ENCODE measurements around the gene ERCC5.

ERCC5 gene

GRCh38 chr13:102825921-102826706 lies 19.7 kb upstream of the ERCC5 start:
- DNase-seq: no peak
- no peak for ATAC-seq
- Mint-ChIP-seq H3K4me1 (no peaks in the 10 kb centered on the region), H3K27me3 (no peaks in the 10 kb centered on the region), H3K9me3 (no peaks in the 10 kb centered on the region), H3K27ac (peak overlapping the region in 1 of 2 donors; percentile 84), H3K4me3 (no peak overlapping the region)

GRCh38 chr13:102830646-102831045 lies 15.2 kb upstream of the ERCC5 start:
- DNase-seq (no peak), ATAC-seq (no peak)
- H3K27me3 Mint-ChIP-seq: no peaks in the 10 kb centered on the region
- peaks cover 4% of the 10 kb centered on the region for H3K4me1 Mint-ChIP-seq
- no peaks in the 10 kb centered on the region for H3K9me3 Mint-ChIP-seq
- peak overlapping the region in 1 of 2 donors; percentile 19 for H3K27ac Mint-ChIP-seq
- H3K4me3 Mint-ChIP-seq: no peak overlapping the region

- Mint-ChIP-seq H3K4me3 (no peak overlapping the region), H3K9me3 (no peaks in the 10 kb centered on the region), H3K27me3 (no peaks in the 10 kb centered on the region), H3K4me1 (peaks cover 4% of the 10 kb centered on the region), H3K27ac (no peak overlapping the region)
- ATAC-seq: no peak
- no peak for DNase-seq
Measured at GRCh38 chr13:102836471-102836870, 9.4 kb upstream of the ERCC5 start.

GRCh38 chr13:102838273-102838672 lies 7.6 kb upstream of the ERCC5 start:
- Mint-ChIP-seq H3K27me3 (no peaks in the 10 kb centered on the region), H3K27ac (no peak overlapping the region), H3K9me3 (no peaks in the 10 kb centered on the region), H3K4me1 (no peaks in the 10 kb centered on the region), H3K4me3 (no peak overlapping the region)
- ATAC-seq: no peak
- DNase-seq: no peak

GRCh38 chr13:102838982-102839381 lies 6.8 kb upstream of the ERCC5 start:
- Mint-ChIP-seq H3K4me3 (no peak overlapping the region), H3K4me1 (no peaks in the 10 kb centered on the region), H3K27me3 (no peaks in the 10 kb centered on the region), H3K27ac (no peak overlapping the region), H3K9me3 (no peaks in the 10 kb centered on the region)
- DNase-seq (no peak), ATAC-seq (no peak)

- Mint-ChIP-seq H3K9me3 (no peaks in the 10 kb centered on the region), H3K27ac (no peak overlapping the region), H3K27me3 (no peaks in the 10 kb centered on the region), H3K4me1 (peaks cover 3% of the 10 kb centered on the region), H3K4me3 (no peak overlapping the region)
- no peak for ATAC-seq
- DNase-seq: no peak
Measured at GRCh38 chr13:102839462-102839861, 6.4 kb upstream of the ERCC5 start.

- Mint-ChIP-seq H3K27me3 (no peaks in the 10 kb centered on the region), H3K4me3 (peak overlapping the region; percentile 94 to 97), H3K4me1 (peaks cover 27% of the 10 kb centered on the region), H3K9me3 (no peaks in the 10 kb centered on the region), H3K27ac (peak overlapping the region; percentile 94 to 98)
- ATAC-seq: peak; percentile 33
- DNase-seq: no peak
Measured at GRCh38 chr13:102845289-102845629, 573 bp upstream of the ERCC5 start.

GRCh38 chr13:102846261-102847015 lies 606 bp downstream of the ERCC5 start:
- Mint-ChIP-seq H3K27ac (peak overlapping the region; percentile 94 to 98), H3K4me1 (peaks cover 33% of the 10 kb centered on the region), H3K27me3 (no peaks in the 10 kb centered on the region), H3K4me3 (peak overlapping the region; percentile 94 to 97), H3K9me3 (no peaks in the 10 kb centered on the region)
- ATAC-seq: peak; percentile 54
- peak; percentile 28 to 50 for DNase-seq

GRCh38 chr13:102847272-102848234 lies 1.7 kb downstream of the ERCC5 start:
- DNase-seq: no peak
- Mint-ChIP-seq H3K4me1 (peaks cover 37% of the 10 kb centered on the region), H3K9me3 (no peaks in the 10 kb centered on the region), H3K4me3 (peak overlapping the region; percentile 94 to 97), H3K27me3 (no peaks in the 10 kb centered on the region), H3K27ac (peak overlapping the region; percentile 86 to 94)
- no peak for ATAC-seq

GRCh38 chr13:102848956-102849355 lies 3.1 kb downstream of the ERCC5 start:
- no peak for ATAC-seq
- Mint-ChIP-seq H3K4me1 (peaks cover 47% of the 10 kb centered on the region), H3K27ac (no peak overlapping the region), H3K27me3 (no peaks in the 10 kb centered on the region), H3K9me3 (no peaks in the 10 kb centered on the region), H3K4me3 (peak overlapping the region in 1 of 2 donors; percentile 47)
- no peak for DNase-seq

- H3K27me3 Mint-ChIP-seq: no peaks in the 10 kb centered on the region
- DNase-seq: no peak
- no peak overlapping the region for H3K4me3 Mint-ChIP-seq
- peaks cover 56% of the 10 kb centered on the region for H3K4me1 Mint-ChIP-seq
- no peaks in the 10 kb centered on the region for H3K9me3 Mint-ChIP-seq
- no peak overlapping the region for H3K27ac Mint-ChIP-seq
- no peak for ATAC-seq
Measured at GRCh38 chr13:102852556-102852955, 6.7 kb downstream of the ERCC5 start.

GRCh38 chr13:102854675-102855074 lies 8.8 kb downstream of the ERCC5 start:
- ATAC-seq (peak; percentile 65), DNase-seq (no peak)
- Mint-ChIP-seq H3K4me1 (peaks cover 44% of the 10 kb centered on the region), H3K27ac (peak overlapping the region in 1 of 2 donors; percentile 80), H3K4me3 (peak overlapping the region; percentile 13 to 56), H3K9me3 (no peaks in the 10 kb centered on the region), H3K27me3 (no peaks in the 10 kb centered on the region)

- DNase-seq: no peak
- Mint-ChIP-seq H3K27ac (peak overlapping the region in 1 of 2 donors; percentile 20), H3K4me1 (peaks cover 32% of the 10 kb centered on the region), H3K9me3 (no peaks in the 10 kb centered on the region), H3K27me3 (no peaks in the 10 kb centered on the region), H3K4me3 (no peak overlapping the region)
- no peak for ATAC-seq
Measured at GRCh38 chr13:102856557-102856956, 10.7 kb downstream of the ERCC5 start.

GRCh38 chr13:102862624-102863210 lies 16.9 kb downstream of the ERCC5 start:
- no peaks in the 10 kb centered on the region for H3K9me3 Mint-ChIP-seq
- no peaks in the 10 kb centered on the region for H3K27me3 Mint-ChIP-seq
- H3K27ac Mint-ChIP-seq: peak overlapping the region in 1 of 2 donors; percentile 48
- no peak for ATAC-seq
- no peak for DNase-seq
- H3K4me1 Mint-ChIP-seq: peaks cover 24% of the 10 kb centered on the region
- H3K4me3 Mint-ChIP-seq: no peak overlapping the region

- DNase-seq (no peak), ATAC-seq (no peak)
- H3K9me3 Mint-ChIP-seq: no peaks in the 10 kb centered on the region
- peaks cover 24% of the 10 kb centered on the region for H3K4me1 Mint-ChIP-seq
- no peak overlapping the region for H3K27ac Mint-ChIP-seq
- H3K27me3 Mint-ChIP-seq: no peaks in the 10 kb centered on the region
- no peak overlapping the region for H3K4me3 Mint-ChIP-seq
Measured at GRCh38 chr13:102863590-102863989, 17.8 kb downstream of the ERCC5 start.
